ENCODE results near the gene SMPD3. TPM values are rescaled to one million over a fixed set of nuclear protein-coding genes. Genes with fewer than 3 reads are reported as not detected.
A peak's percentile ranks its signal among the peaks of the same experiment; 100 is the strongest.

SMPD3 gene
- total RNA-seq, 1 donor from 2014 or later: 0.09 TPM

GRCh38 chr16:68374961-68375660 lies 73.2 kb downstream of the SMPD3 start:
- intact Hi-C loops (cut with micrococcal nuclease): no loop called here
- Mint-ChIP-seq H3K27me3 (peaks cover 47% of the 10 kb centered on the region), H3K9me3 (no peaks in the 10 kb centered on the region), H3K4me3 (no peak overlapping the region), H3K36me3 (ENCODE audit: low read depth) (no peaks in the 10 kb centered on the region), H3K4me1 (peaks cover 20% of the 10 kb centered on the region), H3K27ac (no peak overlapping the region)
- DNase-seq: no peak

GRCh38 chr16:68374246-68374805 lies 74.0 kb downstream of the SMPD3 start:
- no peak overlapping the region for H3K4me3 Mint-ChIP-seq
- H3K27ac Mint-ChIP-seq: no peak overlapping the region
- H3K4me1 Mint-ChIP-seq: peaks cover 24% of the 10 kb centered on the region
- H3K27me3 Mint-ChIP-seq: peaks cover 44% of the 10 kb centered on the region
- intact Hi-C loops (cut with micrococcal nuclease): no loop called here
- no peak for DNase-seq
- no peaks in the 10 kb centered on the region for H3K36me3 Mint-ChIP-seq (ENCODE audit: low read depth)
- no peaks in the 10 kb centered on the region for H3K9me3 Mint-ChIP-seq

DNA sequence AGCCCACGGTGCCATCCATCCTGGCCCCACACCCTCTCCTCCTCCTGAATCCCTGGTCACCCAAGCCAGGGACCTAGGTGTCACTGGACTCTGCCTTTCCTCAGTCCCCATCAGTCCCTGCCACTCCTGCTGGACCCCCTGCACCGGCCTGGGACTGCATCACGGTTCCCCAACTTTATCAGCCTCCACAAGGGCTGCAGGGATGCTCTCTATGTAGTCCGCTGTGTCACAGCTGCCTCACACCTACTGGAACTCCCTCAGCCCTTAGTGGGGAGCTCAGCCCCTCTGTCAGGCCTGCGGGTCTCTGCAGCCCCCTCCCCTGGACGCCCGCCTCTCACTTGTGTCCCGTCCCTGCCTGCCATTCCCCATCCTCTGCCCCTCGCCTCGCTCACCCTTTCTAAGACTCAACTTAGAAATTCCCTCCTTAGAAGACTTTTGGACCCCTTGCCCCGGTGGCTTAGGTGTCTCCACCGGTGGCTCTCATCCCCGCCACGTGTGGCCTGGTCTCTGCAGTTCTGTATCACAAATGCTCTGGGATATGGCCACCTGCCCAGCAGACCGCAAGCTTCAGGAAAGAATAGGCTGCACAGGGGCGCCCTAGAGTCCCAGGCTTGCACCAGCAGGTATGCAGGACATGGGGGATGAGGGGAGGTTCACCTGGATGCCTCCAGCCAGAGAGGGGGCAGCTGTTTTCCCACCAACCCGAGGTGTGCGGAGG lies 74.6 kb downstream of the SMPD3 start:
- Mint-ChIP-seq H3K9me3 (no peaks in the 10 kb centered on the region), H3K27me3 (peaks cover 38% of the 10 kb centered on the region), H3K27ac (no peak overlapping the region), H3K4me1 (peaks cover 24% of the 10 kb centered on the region), H3K36me3 (ENCODE audit: low read depth) (no peaks in the 10 kb centered on the region), H3K4me3 (no peak overlapping the region)
- no peak for DNase-seq
- intact Hi-C loops (cut with micrococcal nuclease): no loop called here

DNA sequence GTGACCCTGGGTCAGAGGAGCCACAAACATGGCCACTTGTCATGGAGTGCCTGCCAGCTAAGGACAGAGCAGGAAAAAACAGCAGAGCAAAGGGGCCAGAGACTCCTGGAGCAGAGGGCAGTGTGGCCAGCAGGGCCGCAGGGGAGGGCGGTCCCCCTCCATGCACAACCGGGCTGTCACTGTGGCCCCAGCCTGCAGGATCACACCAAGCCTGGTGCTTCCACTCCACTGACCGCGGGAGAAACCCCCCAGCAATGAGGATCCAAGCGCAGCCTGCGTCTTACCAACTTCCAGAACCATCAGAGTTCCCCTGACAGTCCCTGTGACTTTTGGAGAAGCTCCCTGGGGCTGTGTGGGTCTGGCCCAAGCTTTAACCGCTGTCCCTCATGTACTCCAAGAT lies 75.5 kb downstream of the SMPD3 start:
- H3K4me3 Mint-ChIP-seq: no peak overlapping the region
- H3K36me3 Mint-ChIP-seq (ENCODE audit: low read depth): no peaks in the 10 kb centered on the region
- no peak overlapping the region for H3K27ac Mint-ChIP-seq
- H3K9me3 Mint-ChIP-seq: no peaks in the 10 kb centered on the region
- H3K4me1 Mint-ChIP-seq: peaks cover 32% of the 10 kb centered on the region
- intact Hi-C loops (cut with micrococcal nuclease): no loop called here
- H3K27me3 Mint-ChIP-seq: peaks cover 44% of the 10 kb centered on the region
- DNase-seq: no peak

DNA sequence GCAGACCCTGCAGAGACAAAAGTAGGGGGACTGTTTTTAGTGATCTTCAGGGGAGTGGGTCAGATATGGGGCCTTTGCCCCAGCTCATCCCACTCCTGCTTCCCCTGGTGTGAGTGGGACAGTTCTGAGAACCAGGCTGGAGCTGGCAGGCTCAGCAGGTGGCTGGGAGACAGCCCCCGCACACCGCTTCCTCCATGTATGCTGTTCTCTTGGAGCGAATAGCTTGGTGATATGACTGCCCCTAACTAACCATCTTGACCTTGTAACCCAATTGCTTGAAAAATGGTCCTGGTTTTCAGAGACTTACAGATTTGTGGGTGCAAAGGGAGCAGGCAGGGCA lies 76.0 kb downstream of the SMPD3 start:
- H3K27me3 Mint-ChIP-seq: peaks cover 47% of the 10 kb centered on the region
- no peaks in the 10 kb centered on the region for H3K9me3 Mint-ChIP-seq
- intact Hi-C loops (cut with micrococcal nuclease): no loop called here
- H3K4me3 Mint-ChIP-seq: no peak overlapping the region
- no peak for DNase-seq
- H3K27ac Mint-ChIP-seq: no peak overlapping the region
- no peaks in the 10 kb centered on the region for H3K36me3 Mint-ChIP-seq (ENCODE audit: low read depth)
- peaks cover 33% of the 10 kb centered on the region for H3K4me1 Mint-ChIP-seq

DNA sequence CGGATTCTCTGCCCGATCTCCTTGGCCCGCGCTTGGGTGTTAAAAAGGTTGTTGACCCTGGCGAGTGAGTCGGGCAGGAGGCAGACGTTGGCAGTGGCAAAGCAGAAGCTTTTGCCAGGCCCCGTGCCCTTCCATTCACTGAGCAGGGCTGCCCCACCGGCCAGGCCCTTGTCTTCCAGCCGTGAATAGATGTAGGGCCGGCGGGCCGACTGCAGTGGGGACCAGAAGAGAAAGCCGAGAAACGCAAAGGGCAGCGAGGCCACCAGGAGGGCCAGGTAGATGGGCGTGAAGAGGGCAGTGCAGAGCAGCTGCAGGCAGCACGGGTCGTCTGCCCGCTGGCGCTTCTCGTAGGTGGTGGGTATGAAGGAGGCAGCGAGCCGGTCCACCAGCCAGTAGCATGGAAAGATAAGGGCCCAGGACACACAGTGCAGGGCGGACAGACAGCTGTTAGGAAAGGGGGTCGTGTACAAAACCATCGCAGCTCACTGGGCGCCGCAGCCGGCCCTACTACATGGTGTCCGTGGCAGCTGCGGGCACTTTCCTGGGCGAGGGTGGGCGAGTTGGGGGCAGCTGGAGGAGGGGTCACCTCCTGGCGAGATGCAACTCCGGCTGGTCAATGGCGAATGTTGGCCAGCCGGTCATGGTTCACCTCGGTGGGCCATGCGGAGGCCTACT lies 76.5 kb downstream of the SMPD3 start:
- H3K4me1 Mint-ChIP-seq: peaks cover 33% of the 10 kb centered on the region
- no peak overlapping the region for H3K27ac Mint-ChIP-seq
- DNase-seq: no peak
- peaks cover 49% of the 10 kb centered on the region for H3K27me3 Mint-ChIP-seq
- H3K9me3 Mint-ChIP-seq: no peaks in the 10 kb centered on the region
- intact Hi-C loops (cut with micrococcal nuclease): no loop called here
- H3K36me3 Mint-ChIP-seq (ENCODE audit: low read depth): no peaks in the 10 kb centered on the region
- no peak overlapping the region for H3K4me3 Mint-ChIP-seq

GRCh38 chr16:68371276-68371651 lies 77.0 kb downstream of the SMPD3 start:
- Mint-ChIP-seq H3K4me3 (no peak overlapping the region), H3K4me1 (peaks cover 33% of the 10 kb centered on the region), H3K36me3 (ENCODE audit: low read depth) (no peaks in the 10 kb centered on the region)

GRCh38 chr16:68370581-68371275 lies 77.6 kb downstream of the SMPD3 start:
- DNase-seq: peak; percentile 81

More at GRCh38 chr16:68371276-68371651, 77.0 kb downstream of the SMPD3 start:
- H3K9me3 Mint-ChIP-seq: no peaks in the 10 kb centered on the region
- H3K27ac Mint-ChIP-seq: no peak overlapping the region
- H3K27me3 Mint-ChIP-seq: peaks cover 48% of the 10 kb centered on the region
- intact Hi-C loops (cut with micrococcal nuclease): no loop called here
- no peak for DNase-seq

DNA sequence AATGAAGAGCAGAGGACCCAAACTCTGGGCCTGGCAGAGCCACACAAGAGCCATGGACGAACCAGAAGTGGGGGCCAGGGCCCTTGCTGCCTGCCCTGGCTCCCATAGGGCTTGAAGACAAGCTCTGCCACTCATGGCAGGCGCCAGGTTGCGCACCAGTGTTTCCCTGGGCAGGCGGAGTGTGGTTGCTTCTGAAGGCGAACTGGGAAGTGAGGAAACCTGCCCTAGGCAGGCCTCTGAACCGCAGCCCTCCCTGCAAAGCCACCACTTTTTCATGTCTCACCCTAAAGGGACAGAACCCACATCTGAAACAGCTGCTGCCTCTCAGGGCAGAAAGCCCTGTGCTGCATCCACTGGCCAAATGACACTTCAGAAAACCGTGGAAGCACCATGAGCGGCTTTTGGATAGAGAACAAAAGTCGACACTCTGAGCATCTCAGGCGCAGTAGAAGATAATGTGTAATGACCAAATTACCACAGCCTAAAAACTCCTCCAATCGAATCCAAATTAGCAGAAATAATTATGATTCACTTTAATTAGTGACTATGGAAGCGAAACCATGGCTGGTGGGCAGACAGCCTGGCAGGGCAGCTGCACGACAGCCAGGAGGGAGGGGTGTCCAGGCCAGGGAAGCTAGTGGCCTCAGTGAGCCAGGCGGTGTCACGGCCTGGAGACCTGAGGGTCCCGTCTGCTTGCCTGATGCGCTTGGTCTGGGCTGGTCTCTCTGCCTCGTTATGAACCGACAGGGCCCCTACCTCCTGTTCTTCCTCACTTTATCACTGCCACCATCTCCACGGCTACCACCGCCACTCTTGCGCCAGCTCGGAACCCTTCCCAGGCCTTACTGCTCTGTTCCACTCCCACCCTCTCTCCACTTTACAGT lies 78.4 kb downstream of the SMPD3 start:
- Mint-ChIP-seq H3K36me3 (ENCODE audit: low read depth) (no peaks in the 10 kb centered on the region), H3K27ac (peak overlapping the region; percentile 25), H3K27me3 (peaks cover 46% of the 10 kb centered on the region), H3K4me1 (peaks cover 33% of the 10 kb centered on the region), H3K4me3 (peak overlapping the region; percentile 43), H3K9me3 (no peaks in the 10 kb centered on the region)
- peak; percentile 83 for DNase-seq
- intact Hi-C loops (cut with micrococcal nuclease): loop anchor here (10.0 kb wide), 1 partner anchor 45 kb away; no protein-coding TSS in a partner anchor

More at GRCh38 chr16:68370581-68371275, 77.6 kb downstream of the SMPD3 start:
- Mint-ChIP-seq H3K4me1 (peaks cover 33% of the 10 kb centered on the region), H3K9me3 (no peaks in the 10 kb centered on the region), H3K4me3 (peak overlapping the region; percentile 35), H3K27me3 (peaks cover 48% of the 10 kb centered on the region), H3K27ac (peak overlapping the region; percentile 34), H3K36me3 (ENCODE audit: low read depth) (no peaks in the 10 kb centered on the region)
- intact Hi-C loops (cut with micrococcal nuclease): no loop called here

- peaks cover 33% of the 10 kb centered on the region for H3K4me1 Mint-ChIP-seq
- no peak for DNase-seq
- H3K27me3 Mint-ChIP-seq: peaks cover 43% of the 10 kb centered on the region
- no peak overlapping the region for H3K27ac Mint-ChIP-seq
- H3K4me3 Mint-ChIP-seq: peak overlapping the region; percentile 53
- H3K9me3 Mint-ChIP-seq: no peaks in the 10 kb centered on the region
- intact Hi-C loops (cut with micrococcal nuclease): loop anchor here (10.0 kb wide), 1 partner anchor 46 kb away; no protein-coding TSS in a partner anchor
- no peaks in the 10 kb centered on the region for H3K36me3 Mint-ChIP-seq (ENCODE audit: low read depth)
These were observed 79.1 kb downstream of the SMPD3 start for GRCh38 chr16:68369168-68369567.

- no peaks in the 10 kb centered on the region for H3K9me3 Mint-ChIP-seq
- intact Hi-C loops (cut with micrococcal nuclease): loop anchor here (10.0 kb wide), 1 partner anchor 46 kb away; no protein-coding TSS in a partner anchor
- peak overlapping the region; percentile 1 for H3K27ac Mint-ChIP-seq
- H3K4me1 Mint-ChIP-seq: peaks cover 35% of the 10 kb centered on the region
- peak; percentile 74 for DNase-seq
- peaks cover 37% of the 10 kb centered on the region for H3K27me3 Mint-ChIP-seq
- H3K4me3 Mint-ChIP-seq: peak overlapping the region; percentile 53
- no peaks in the 10 kb centered on the region for H3K36me3 Mint-ChIP-seq (ENCODE audit: low read depth)
These were observed 79.9 kb downstream of the SMPD3 start for GRCh38 chr16:68368301-68368888.

DNA sequence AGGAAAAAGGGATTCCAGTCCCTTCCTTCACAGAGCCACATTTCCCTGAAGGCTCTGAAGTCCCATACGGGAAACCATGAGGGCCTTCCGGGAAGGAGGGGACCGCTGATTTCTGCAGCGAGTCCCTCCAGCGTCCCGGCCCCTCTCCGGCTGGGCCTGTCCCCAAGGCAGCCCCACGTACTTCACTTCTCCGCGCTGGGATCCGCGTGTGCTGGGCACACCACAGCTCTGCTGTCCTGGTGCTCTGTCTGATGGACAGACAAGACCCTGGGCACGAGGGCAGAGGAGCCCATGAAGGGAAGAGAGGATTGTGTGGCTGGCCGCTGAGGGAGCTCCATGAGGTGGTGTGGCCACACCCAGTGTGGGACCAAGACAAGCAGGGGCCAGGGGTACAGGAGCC lies 80.4 kb downstream of the SMPD3 start:
- H3K9me3 Mint-ChIP-seq: no peaks in the 10 kb centered on the region
- peaks cover 33% of the 10 kb centered on the region for H3K27me3 Mint-ChIP-seq
- no peak overlapping the region for H3K4me3 Mint-ChIP-seq
- no peaks in the 10 kb centered on the region for H3K36me3 Mint-ChIP-seq (ENCODE audit: low read depth)
- no peak overlapping the region for H3K27ac Mint-ChIP-seq
- DNase-seq: no peak
- H3K4me1 Mint-ChIP-seq: peaks cover 35% of the 10 kb centered on the region
- intact Hi-C loops (cut with micrococcal nuclease): loop anchor here (10.0 kb wide), 1 partner anchor 47 kb away; no protein-coding TSS in a partner anchor

Data from activated CD4-positive, alpha-beta T cell treated with anti-CD3 and anti-CD28 coated beads, Interleukin-2, amount 10 ng/mL, durations not matched to agents 24 days and 14 days (primary cell).